OCI-LY1 (cell line): ENCODE measurements around the gene CAPN12.

Experiments used
- H2AFZ ChIP-seq: fragments of 200-600 bp; sonication (generic), shearing (Covaris generic); 2 replicates; pipeline ENCODE4 v1.6.0; 2014; ENCODE audit warnings: antibody characterized with exemption, mild to moderate bottlenecking, low read length
- H3F3A ChIP-seq: fragments of 200-600 bp; sonication (generic), shearing (Covaris generic); 2 replicates; pipeline ENCODE4 v1.6.0; 2014; ENCODE audit warnings: mild to moderate bottlenecking, antibody characterized with exemption, low read length, moderate library complexity; ENCODE audit not compliant: insufficient read depth
- H3K27ac ChIP-seq: fragments of 200-600 bp; sonication (generic); 2 replicates; pipeline ENCODE4 v1.5.1; 2014; ENCODE audit warnings: low read length, mixed run types, mild to moderate bottlenecking, low read depth; ENCODE audit not compliant: poor library complexity, severe bottlenecking
- H3K27me3 ChIP-seq: fragments of 200-600 bp; sonication (generic); 2 replicates; pipeline ENCODE4 v1.6.0; 2014; ENCODE audit warnings: antibody characterized with exemption, mild to moderate bottlenecking, low read length, moderate library complexity; ENCODE audit not compliant: insufficient read depth
- H3K36me3 ChIP-seq: fragments of 200-600 bp; sonication (generic); 2 replicates; pipeline ENCODE4 v1.6.1; 2014; ENCODE audit warnings: mild to moderate bottlenecking, antibody characterized with exemption, low read length, moderate library complexity, mixed read lengths; ENCODE audit not compliant: insufficient read depth
- H3K4me1 ChIP-seq: fragments of 200-600 bp; sonication (generic); 2 replicates; pipeline ENCODE4 v1.5.1; 2014; ENCODE audit warnings: mild to moderate bottlenecking, low read length, moderate library complexity; ENCODE audit not compliant: insufficient read depth, severe bottlenecking
- H3K4me2 ChIP-seq: fragments of 200-600 bp; sonication (generic), shearing (Covaris generic); 2 replicates; pipeline ENCODE4 v1.6.1; 2014; ENCODE audit warnings: low read length
- H3K4me3 ChIP-seq: fragments of 200-600 bp; sonication (generic); 2 replicates; pipeline ENCODE4 v1.5.1; 2014; ENCODE audit warnings: low read length, low read depth, mild to moderate bottlenecking, mixed read lengths; ENCODE audit not compliant: poor library complexity, severe bottlenecking
- H3K79me2 ChIP-seq: fragments of 200-600 bp; shearing (Covaris generic); 2 replicates; pipeline ENCODE4 v1.6.1; 2016; ENCODE audit warnings: mixed run types, low read length, mixed read lengths; ENCODE audit not compliant: insufficient read depth
- H3K9ac ChIP-seq: fragments of 200-600 bp; sonication (generic), shearing (Covaris generic); 2 replicates; pipeline ENCODE4 v1.6.1; 2014; ENCODE audit warnings: mild to moderate bottlenecking, low read length, mixed read lengths
- H3K9me2 ChIP-seq: fragments of 200-600 bp; sonication (generic), shearing (Covaris generic); 2 replicates; pipeline ENCODE4 v1.6.1; 2014; ENCODE audit warnings: low read depth, mild to moderate bottlenecking, low read length, mixed read lengths
- H3K9me3 ChIP-seq: fragments of 200-600 bp; shearing (Covaris generic); 2 replicates; pipeline ENCODE4 v1.6.1; 2014; ENCODE audit warnings: low read length, mixed read lengths
- H4K20me1 ChIP-seq: fragments of 200-600 bp; sonication (generic), shearing (Covaris generic); 2 replicates; pipeline ENCODE4 v1.6.0; 2016; ENCODE audit warnings: mild to moderate bottlenecking, low read length; ENCODE audit not compliant: insufficient read depth
- CTCF ChIP-seq: fragments of 200-600 bp; sonication (generic), shearing (Covaris generic); IDR thresholded peaks from 2 replicates; pipeline ENCODE4 v1.5.1; 2017; ENCODE audit warnings: mild to moderate bottlenecking, antibody characterized with exemption, low read length, moderate library complexity, mixed read lengths
- EZH2 ChIP-seq: fragments of 200-600 bp; sonication (generic), shearing (Covaris generic); IDR thresholded peaks from 2 replicates; pipeline ENCODE4 v1.8.0; 2017; ENCODE audit warnings: borderline replicate concordance, mixed run types, mild to moderate bottlenecking, antibody characterized with exemption, low read length, moderate library complexity, mixed read lengths

CAPN12 gene

GRCh38 chr19:38780443-38780842 lies 36.2 kb upstream of the CAPN12 start:
- Histone ChIP-seq H3K4me1 (no peaks in the 10 kb centered on the region), H3K9ac (no peak overlapping the region), H3K27ac (no peak overlapping the region), H3K9me2 (no peaks in the 10 kb centered on the region), H2AFZ (no peak overlapping the region), H4K20me1 (no peaks in the 10 kb centered on the region), H3K9me3 (no peaks in the 10 kb centered on the region), H3F3A (no peaks in the 10 kb centered on the region), H3K4me3 (no peak overlapping the region), H3K79me2 (no peaks in the 10 kb centered on the region), H3K4me2 (no peak overlapping the region), H3K36me3 (no peaks in the 10 kb centered on the region), H3K27me3 (peaks cover 7% of the 10 kb centered on the region; the same call in 1 of the 2 replicates)
- no peak for TF ChIP-seq CTCF
- no peak for TF ChIP-seq EZH2

GRCh38 chr19:38778733-38779132 lies 34.5 kb upstream of the CAPN12 start:
- H3K4me1 ChIP-seq: no peaks in the 10 kb centered on the region
- H3K4me3 ChIP-seq: no peak overlapping the region
- H3F3A ChIP-seq: no peaks in the 10 kb centered on the region
- H3K36me3 ChIP-seq: no peaks in the 10 kb centered on the region
- no peaks in the 10 kb centered on the region for H3K79me2 ChIP-seq
- no peaks in the 10 kb centered on the region for H3K9me2 ChIP-seq
- H3K9ac ChIP-seq: no peak overlapping the region
- no peaks in the 10 kb centered on the region for H4K20me1 ChIP-seq
- H3K27ac ChIP-seq: no peak overlapping the region
- no peaks in the 10 kb centered on the region for H3K9me3 ChIP-seq
- no peak overlapping the region for H3K4me2 ChIP-seq
- H2AFZ ChIP-seq: no peak overlapping the region
- peaks cover 7% of the 10 kb centered on the region; the same call in 1 of the 2 replicates for H3K27me3 ChIP-seq
- TF ChIP-seq CTCF (no peak), EZH2 (no peak)

GRCh38 chr19:38774181-38774950 lies 30.1 kb upstream of the CAPN12 start:
- no peaks in the 10 kb centered on the region for H3F3A ChIP-seq
- no peaks in the 10 kb centered on the region for H3K27me3 ChIP-seq
- H2AFZ ChIP-seq: no peak overlapping the region
- H3K9me2 ChIP-seq: no peaks in the 10 kb centered on the region
- no peak overlapping the region for H3K27ac ChIP-seq
- H3K9me3 ChIP-seq: no peaks in the 10 kb centered on the region
- peaks cover 10% of the 10 kb centered on the region for H3K4me1 ChIP-seq
- no peak overlapping the region for H3K4me3 ChIP-seq
- H3K36me3 ChIP-seq: no peaks in the 10 kb centered on the region
- TF ChIP-seq EZH2 (no peak), CTCF (no peak)
- no peak overlapping the region for H3K4me2 ChIP-seq
- no peaks in the 10 kb centered on the region for H3K79me2 ChIP-seq
- no peaks in the 10 kb centered on the region for H4K20me1 ChIP-seq
- H3K9ac ChIP-seq: no peak overlapping the region
